Activated CD8-positive, alpha-beta T cell treated with anti-CD3 and anti-CD28 coated beads, Interleukin-2, amount 10 ng/mL, durations not matched to agents 7 days and 5 days (primary cell): ENCODE data around the gene GLS. TPM values are rescaled to one million over a fixed set of nuclear protein-coding genes. Genes with fewer than 3 reads are reported as not detected.

ENCODE experiments used
- ATAC-seq: fragments of 150-1000 bp; cut with Tn5 transposase; one replicate; pipeline ENCODE4 v1.10.0; 2021; ENCODE audit warnings: moderate library complexity
- CTCF ChIA-PET: fragments of 350-600 bp; sonication (Branson Sonifier 250); formaldehyde crosslinking; loops from one replicate; lab custom pipeline; 2021; ENCODE audit warnings: antibody characterized with exemption; lab: Charles Lee
- POLR2A ChIA-PET: fragments of 350-600 bp; sonication (Branson Sonifier 250); formaldehyde crosslinking; loops from one replicate; lab custom pipeline; 2021; ENCODE audit warnings: antibody characterized with exemption; lab: Charles Lee
- DNase-seq: peaks from one replicate; pipeline ENCODE4 v3.0.0-alpha.2; 2020
- H3K27ac Mint-ChIP-seq: one replicate; pipeline ENCODE4 v1.8.0; 2021; ENCODE audit warnings: mild to moderate bottlenecking, mixed read lengths
- H3K27me3 Mint-ChIP-seq: one replicate; pipeline ENCODE4 v1.8.0; 2021; ENCODE audit warnings: low read depth, mixed read lengths
- H3K36me3 Mint-ChIP-seq: one replicate; pipeline ENCODE4 v1.8.0; 2021; ENCODE audit warnings: low read depth, mixed read lengths
- H3K4me1 Mint-ChIP-seq: one replicate; pipeline ENCODE4 v1.8.0; 2021; ENCODE audit warnings: low read depth, mixed read lengths
- H3K4me3 Mint-ChIP-seq: one replicate; pipeline ENCODE4 v1.8.0; 2021; ENCODE audit warnings: mild to moderate bottlenecking, mixed read lengths
- H3K9me3 Mint-ChIP-seq: one replicate; pipeline ENCODE4 v1.8.0; 2022; ENCODE audit warnings: mixed read lengths; ENCODE audit not compliant: insufficient read depth
- total RNA-seq, 2 experiments: library from RNA; stranded (reverse); gene quantifications; one replicate each; pipeline ENCODE4 v1.2.3, GENCODE V29; 2021

The GLS gene
- total RNA-seq, 2 experiments from 2014 or later = 162 to 193 TPM

DNA sequence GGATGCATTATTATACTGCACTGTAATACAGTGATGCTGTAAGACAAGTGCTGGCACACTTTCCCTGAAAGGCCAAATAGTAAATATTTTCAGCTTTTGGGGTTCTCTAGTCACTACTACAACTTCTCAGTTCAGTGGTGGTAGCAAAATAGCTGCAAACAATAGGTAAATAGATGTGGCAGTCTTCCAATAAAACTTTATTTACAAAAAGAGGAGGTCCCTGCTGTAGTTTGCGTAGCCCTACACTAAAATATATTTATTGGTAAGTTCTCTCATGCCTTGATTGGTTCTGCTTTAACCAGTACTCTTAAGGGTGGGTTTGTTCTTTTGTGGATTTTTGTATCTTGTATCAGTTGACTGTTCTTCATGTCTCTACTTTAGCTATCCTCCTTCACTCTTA, 7.8 kb downstream of the GLS start:
- no peak overlapping the region for H3K4me3 Mint-ChIP-seq
- DNase-seq = no peak
- POLR2A ChIA-PET = interaction anchor here (3.6 kb wide), 1 partner anchor 8 kb away, joined by 25 read pairs; the partner anchor contains the start of gene GLS
- no peak for ATAC-seq
- peaks cover 72% of the 10 kb centered on the region for H3K4me1 Mint-ChIP-seq
- peaks cover 57% of the 10 kb centered on the region for H3K36me3 Mint-ChIP-seq
- H3K27me3 Mint-ChIP-seq = no peaks in the 10 kb centered on the region
- H3K27ac Mint-ChIP-seq = no peak overlapping the region
- CTCF ChIA-PET = interaction anchor here (1.9 to 6.3 kb wide), 2 partner anchors 34 to 38 kb away, joined by 6 to 33 read pairs; no protein-coding TSS in a partner anchor
- H3K9me3 Mint-ChIP-seq = no peaks in the 10 kb centered on the region

DNA sequence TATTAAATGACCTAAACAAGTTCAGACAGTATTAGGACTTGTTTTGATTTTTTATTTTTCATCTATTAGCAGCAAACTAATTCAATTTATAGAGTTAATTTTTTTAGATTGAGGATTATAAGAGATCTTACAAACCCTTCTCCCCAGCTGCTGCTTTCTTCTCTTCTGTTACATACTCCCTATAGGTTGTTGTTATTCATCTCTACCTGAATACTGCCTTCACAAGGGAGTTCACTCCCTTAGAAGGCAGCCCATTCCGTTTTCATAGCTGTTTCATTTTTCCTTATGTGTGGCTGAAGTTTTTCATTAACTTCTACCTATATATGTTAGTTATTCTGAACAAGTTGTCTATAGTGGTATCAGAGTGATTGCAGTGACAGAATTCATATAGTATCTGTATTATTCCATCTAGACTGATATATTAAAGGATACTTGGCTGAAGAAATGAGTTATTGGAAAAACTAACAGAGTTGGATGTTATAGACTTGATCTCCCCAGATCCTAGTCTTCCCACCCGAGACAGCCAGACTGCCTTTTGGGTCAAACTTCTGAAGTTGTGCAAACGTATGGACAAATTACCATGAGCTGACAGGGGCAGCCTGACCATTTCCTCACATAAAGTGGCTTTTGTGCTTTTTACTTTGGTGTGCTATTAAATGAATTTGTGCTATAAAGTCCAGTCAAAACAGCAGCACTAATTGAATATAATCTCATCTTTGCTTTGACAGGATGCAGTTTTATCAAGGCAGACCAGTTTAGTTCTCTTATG, 8.7 kb downstream of the GLS start:
- no peak overlapping the region for H3K4me3 Mint-ChIP-seq
- H3K27me3 Mint-ChIP-seq = no peaks in the 10 kb centered on the region
- H3K4me1 Mint-ChIP-seq = peaks cover 68% of the 10 kb centered on the region
- H3K27ac Mint-ChIP-seq = peak overlapping the region; percentile 23
- ChIA-PET POLR2A (interaction anchor here (3.6 kb wide), 1 partner anchor 8 kb away, joined by 25 read pairs; the partner anchor contains the start of gene GLS), CTCF (interaction anchor here (0.9 to 6.3 kb wide), 3 partner anchors 14 to 39 kb away, joined by 3 to 33 read pairs (median 6); no protein-coding TSS in a partner anchor)
- ATAC-seq (no peak), DNase-seq (no peak)
- H3K36me3 Mint-ChIP-seq = peaks cover 51% of the 10 kb centered on the region
- H3K9me3 Mint-ChIP-seq = no peaks in the 10 kb centered on the region

DNA sequence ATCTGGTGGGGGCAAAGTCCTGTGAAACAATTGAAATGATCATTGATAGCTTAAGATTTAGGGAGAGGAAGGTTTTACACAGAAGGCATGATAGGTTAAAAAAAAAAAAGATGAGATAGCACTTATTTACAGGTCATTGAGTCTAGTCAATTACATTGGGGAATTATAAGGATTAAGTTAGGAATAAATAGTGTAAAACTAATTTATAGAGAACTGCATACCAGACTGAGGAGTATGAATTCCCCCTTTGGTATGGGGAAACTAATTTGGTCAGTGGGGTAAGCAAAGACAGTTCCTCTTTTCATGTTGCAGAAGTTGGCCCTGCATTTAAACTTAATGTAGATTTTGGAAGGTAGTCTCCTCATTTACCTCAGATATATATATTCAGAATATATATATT, 10.8 kb downstream of the GLS start:
- H3K4me1 Mint-ChIP-seq = peaks cover 61% of the 10 kb centered on the region
- H3K27ac Mint-ChIP-seq = no peak overlapping the region
- ATAC-seq = no peak
- H3K27me3 Mint-ChIP-seq = no peaks in the 10 kb centered on the region
- CTCF ChIA-PET = interaction anchor here (1.2 to 2.7 kb wide), 3 partner anchors 40 to 56 kb away, joined by 3 to 15 read pairs (median 6); no protein-coding TSS in a partner anchor
- no peaks in the 10 kb centered on the region for H3K9me3 Mint-ChIP-seq
- H3K36me3 Mint-ChIP-seq = peaks cover 50% of the 10 kb centered on the region
- no peak for DNase-seq
- H3K4me3 Mint-ChIP-seq = no peak overlapping the region
- POLR2A ChIA-PET = interaction anchor here (3.6 kb wide), 1 partner anchor 11 kb away, joined by 25 read pairs; the partner anchor contains the start of gene GLS

DNA sequence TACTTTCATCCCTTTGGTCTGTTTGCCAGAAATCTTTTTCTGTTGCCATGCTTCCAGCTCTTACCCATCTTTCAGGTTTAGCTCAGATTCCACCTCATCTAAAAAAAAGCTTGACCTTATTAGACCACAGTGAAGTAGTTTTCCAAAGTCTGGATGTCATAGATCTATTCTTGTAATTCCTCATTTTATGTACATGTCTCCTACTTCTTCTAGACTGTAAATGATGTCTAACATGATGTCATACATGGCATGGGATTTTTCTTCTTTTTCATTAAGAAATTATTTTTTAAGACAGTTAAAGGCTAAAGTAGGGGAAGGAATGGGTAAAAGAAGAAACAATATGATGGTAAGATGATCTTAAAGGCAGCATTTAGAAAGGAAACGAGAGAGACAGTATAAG, 11.3 kb downstream of the GLS start:
- POLR2A ChIA-PET = interaction anchor here (3.5 to 3.6 kb wide), 2 partner anchors 11 kb away, joined by 25 to 27 read pairs; partner anchors contain the start of gene GLS
- peaks cover 55% of the 10 kb centered on the region for H3K36me3 Mint-ChIP-seq
- peak overlapping the region; percentile 48 for H3K27ac Mint-ChIP-seq

DNA sequence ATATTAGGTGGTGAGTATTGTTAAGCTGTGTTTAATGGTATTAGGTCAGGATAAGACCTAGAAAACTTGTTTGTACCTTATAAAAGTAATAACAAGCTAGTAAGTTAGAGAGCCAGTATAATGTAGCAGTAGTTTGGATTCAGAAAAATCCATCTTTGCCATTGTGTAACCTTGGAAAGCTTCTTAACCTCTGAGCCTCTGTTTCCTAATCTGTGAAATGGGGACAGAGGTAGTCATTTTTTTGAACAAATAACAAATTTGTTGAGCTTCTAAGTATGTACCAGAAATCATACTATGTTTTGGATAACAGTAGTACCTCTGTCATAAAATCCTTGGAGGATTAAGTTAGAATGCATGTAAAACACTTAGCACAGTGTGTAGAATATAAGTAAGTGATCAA, 12.5 kb downstream of the GLS start:
- no peaks in the 10 kb centered on the region for H3K9me3 Mint-ChIP-seq
- no peak overlapping the region for H3K4me3 Mint-ChIP-seq
- no peak for ATAC-seq
- peaks cover 51% of the 10 kb centered on the region for H3K4me1 Mint-ChIP-seq
- ChIA-PET POLR2A (interaction anchor here (0.8 to 3.5 kb wide), 3 partner anchors 12 to 118 kb away, joined by 3 to 27 read pairs (median 3); partner anchors contain the start of gene GLS), CTCF (interaction anchor here (1.2 to 2.7 kb wide), 5 partner anchors 10 to 54 kb away, joined by 3 to 15 read pairs (median 4); no protein-coding TSS in a partner anchor)
- no peak for DNase-seq
- peaks cover 51% of the 10 kb centered on the region for H3K36me3 Mint-ChIP-seq
- no peaks in the 10 kb centered on the region for H3K27me3 Mint-ChIP-seq
- H3K27ac Mint-ChIP-seq = no peak overlapping the region

More for the DNA sequence above, 11.3 kb downstream of the GLS start:
- peaks cover 60% of the 10 kb centered on the region for H3K4me1 Mint-ChIP-seq
- CTCF ChIA-PET = interaction anchor here (1.2 to 2.7 kb wide), 3 partner anchors 41 to 56 kb away, joined by 6 to 15 read pairs (median 8); no protein-coding TSS in a partner anchor
- H3K4me3 Mint-ChIP-seq = no peak overlapping the region
- H3K9me3 Mint-ChIP-seq = no peaks in the 10 kb centered on the region
- no peak for ATAC-seq
- H3K27me3 Mint-ChIP-seq = no peaks in the 10 kb centered on the region
- DNase-seq = no peak

DNA sequence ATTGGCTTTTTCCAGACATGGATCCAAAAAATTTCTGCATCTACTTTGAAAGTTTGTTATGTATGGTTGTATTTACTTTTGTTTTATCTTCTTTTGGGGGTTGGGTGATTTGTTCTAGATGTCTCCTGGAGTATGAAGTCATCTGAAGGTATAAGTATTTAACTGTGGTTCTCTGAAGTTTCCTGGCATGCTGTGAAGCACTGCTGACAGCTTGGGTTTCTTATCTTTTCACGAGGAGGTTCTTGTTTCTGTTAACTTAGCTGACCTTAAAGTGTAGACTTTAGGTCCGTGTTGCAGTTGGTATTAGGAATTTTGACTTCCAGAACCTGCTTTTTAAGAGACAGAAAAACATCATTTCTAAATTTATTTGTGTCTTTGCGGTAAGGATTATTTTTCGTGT, 15.9 kb downstream of the GLS start:
- no peak for DNase-seq
- no peaks in the 10 kb centered on the region for H3K9me3 Mint-ChIP-seq
- H3K27me3 Mint-ChIP-seq = no peaks in the 10 kb centered on the region
- no peak overlapping the region for H3K4me3 Mint-ChIP-seq
- peaks cover 40% of the 10 kb centered on the region for H3K36me3 Mint-ChIP-seq
- ChIA-PET POLR2A (no interaction called here), CTCF (interaction anchor here (1.1 kb wide), 1 partner anchor 51 kb away, joined by 3 read pairs; no protein-coding TSS in a partner anchor)
- peaks cover 23% of the 10 kb centered on the region for H3K4me1 Mint-ChIP-seq
- H3K27ac Mint-ChIP-seq = no peak overlapping the region
- ATAC-seq = no peak

DNA sequence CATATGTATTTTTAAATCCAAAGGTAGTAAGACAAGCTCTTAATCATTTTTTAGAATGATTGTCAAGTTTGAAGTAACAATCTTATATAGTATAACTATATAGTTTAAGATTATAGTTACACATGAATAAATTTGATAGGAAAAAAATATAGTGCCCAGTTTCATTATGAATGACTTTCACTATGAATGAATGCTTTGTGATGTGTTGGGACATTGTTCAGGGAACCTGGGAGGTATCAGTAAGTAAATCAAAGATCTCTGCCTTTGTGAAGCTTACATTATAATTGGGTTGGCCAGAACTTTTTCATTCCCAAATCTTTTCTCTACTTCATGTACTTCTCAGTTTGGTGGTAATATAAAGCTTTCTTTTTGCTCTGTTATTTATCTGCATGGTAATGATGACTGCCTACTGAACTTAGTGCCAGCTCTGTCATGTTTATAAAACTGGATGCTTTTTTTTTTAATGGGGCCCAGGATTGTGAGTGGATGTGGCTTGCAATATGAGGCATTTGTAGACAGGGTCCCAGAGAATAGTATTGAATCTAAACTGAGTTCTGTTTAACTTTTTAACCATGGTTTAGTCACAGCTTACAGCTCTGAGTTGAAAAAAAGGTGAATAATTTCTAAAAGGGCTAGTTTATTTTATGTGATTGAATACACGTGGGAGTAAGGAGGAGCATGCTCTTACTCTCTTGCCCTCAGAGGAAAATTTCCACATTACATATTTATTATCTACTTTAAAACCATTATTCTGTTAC, 23.3 kb downstream of the GLS start:
- Mint-ChIP-seq H3K4me1 (peaks cover 3% of the 10 kb centered on the region), H3K36me3 (peaks cover 43% of the 10 kb centered on the region), H3K27me3 (no peaks in the 10 kb centered on the region), H3K9me3 (no peaks in the 10 kb centered on the region), H3K27ac (peak overlapping the region; percentile 4), H3K4me3 (no peak overlapping the region)
- DNase-seq (no peak), ATAC-seq (peak; percentile 42)
- ChIA-PET CTCF (interaction anchor here (0.6 kb wide), 2 partner anchors 14 to 84 kb away, joined by 3 read pairs; no protein-coding TSS in a partner anchor), POLR2A (interaction anchor here (0.5 to 0.9 kb wide), 3 partner anchors 19 to 1176 kb away, joined by 3 read pairs; no protein-coding TSS in a partner anchor)

DNA sequence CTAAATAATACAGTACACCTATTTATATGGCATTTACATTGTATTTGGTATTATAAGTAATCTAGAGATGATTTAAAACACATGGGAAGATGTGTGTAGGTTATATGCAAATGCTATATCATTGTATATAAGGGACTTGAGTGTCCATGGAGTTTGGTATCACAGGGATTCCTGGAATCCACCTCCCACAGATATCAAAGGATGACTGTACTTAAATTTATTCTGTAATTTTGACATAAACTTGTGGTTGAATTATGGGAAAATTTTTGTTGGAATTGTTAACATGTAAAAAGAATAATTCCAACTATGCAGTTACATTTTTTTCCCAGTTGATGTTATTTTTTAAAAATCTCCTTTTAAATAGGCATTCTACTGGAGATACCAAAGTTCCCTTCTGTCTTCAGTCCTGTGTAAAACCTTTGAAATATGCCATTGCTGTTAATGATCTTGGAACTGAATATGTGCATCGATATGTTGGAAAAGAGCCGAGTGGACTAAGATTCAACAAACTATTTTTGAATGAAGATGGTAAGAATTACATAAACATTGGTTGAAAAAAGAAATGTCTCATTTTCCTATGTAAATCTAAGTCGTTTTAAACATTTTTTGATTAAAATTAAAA, 24.1 kb downstream of the GLS start:
- peaks cover 3% of the 10 kb centered on the region for H3K4me1 Mint-ChIP-seq
- H3K4me3 Mint-ChIP-seq = no peak overlapping the region
- DNase-seq (no peak), ATAC-seq (no peak)
- ChIA-PET CTCF (no interaction called here), POLR2A (interaction anchor here (0.6 kb wide), 1 partner anchor 23 kb away, joined by 3 read pairs; no protein-coding TSS in a partner anchor)
- no peaks in the 10 kb centered on the region for H3K9me3 Mint-ChIP-seq
- H3K36me3 Mint-ChIP-seq = peaks cover 41% of the 10 kb centered on the region
- no peaks in the 10 kb centered on the region for H3K27me3 Mint-ChIP-seq
- H3K27ac Mint-ChIP-seq = no peak overlapping the region

DNA sequence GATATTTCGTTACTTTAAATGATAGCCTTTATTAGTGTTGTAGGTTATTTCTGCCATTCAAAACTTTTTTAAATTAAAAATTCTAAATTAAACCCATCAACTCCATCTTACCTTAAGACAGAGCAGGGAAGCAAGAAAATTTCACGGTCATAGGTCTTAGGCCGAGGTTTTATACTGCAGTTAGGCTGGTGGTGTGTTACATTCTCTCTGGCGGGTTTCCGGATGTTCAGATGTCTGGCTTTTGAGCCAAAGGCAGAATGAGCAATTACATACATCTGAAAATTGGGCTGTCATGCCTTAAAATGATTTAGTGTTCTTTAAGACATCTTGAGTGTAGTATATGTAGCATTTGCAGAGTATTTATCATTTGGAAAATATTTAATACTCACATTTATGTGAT, 27.9 kb downstream of the GLS start:
- ChIA-PET CTCF (no interaction called here), POLR2A (no interaction called here)
- no peaks in the 10 kb centered on the region for H3K27me3 Mint-ChIP-seq
- H3K4me1 Mint-ChIP-seq = peaks cover 14% of the 10 kb centered on the region
- H3K9me3 Mint-ChIP-seq = no peaks in the 10 kb centered on the region
- ATAC-seq = no peak
- peaks cover 45% of the 10 kb centered on the region for H3K36me3 Mint-ChIP-seq
- no peak for DNase-seq
- no peak overlapping the region for H3K27ac Mint-ChIP-seq
- H3K4me3 Mint-ChIP-seq = no peak overlapping the region

DNA sequence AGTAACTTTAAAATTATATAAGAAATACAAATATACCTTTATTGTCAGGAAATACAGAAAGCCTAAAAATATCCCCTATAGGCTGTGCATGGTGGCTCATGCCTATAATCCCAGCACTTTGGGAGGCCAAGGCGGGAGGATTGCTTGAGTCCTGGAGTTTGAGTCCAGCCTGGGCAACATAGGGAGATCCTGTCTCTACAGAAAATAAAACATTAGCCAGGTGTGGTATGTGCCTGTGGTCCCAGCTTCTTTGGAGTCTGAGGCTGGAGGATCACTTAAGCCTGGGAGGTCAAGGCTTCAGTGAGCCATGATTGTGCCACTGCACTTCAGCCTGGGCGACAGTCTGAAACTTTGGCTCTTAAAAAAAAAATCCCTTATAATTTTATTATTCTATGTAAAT, 29.1 kb downstream of the GLS start:
- H3K4me1 Mint-ChIP-seq = peaks cover 14% of the 10 kb centered on the region
- no peaks in the 10 kb centered on the region for H3K27me3 Mint-ChIP-seq
- ATAC-seq (no peak), DNase-seq (no peak)
- H3K9me3 Mint-ChIP-seq = no peaks in the 10 kb centered on the region
- H3K36me3 Mint-ChIP-seq = peaks cover 46% of the 10 kb centered on the region
- H3K27ac Mint-ChIP-seq = no peak overlapping the region
- ChIA-PET CTCF (no interaction called here), POLR2A (no interaction called here)
- no peak overlapping the region for H3K4me3 Mint-ChIP-seq
